ENCODE measurements around the gene BTF3. TPM values are rescaled to one million over a fixed set of nuclear protein-coding genes. Genes with fewer than 3 reads are reported as not detected.

The BTF3 gene
- polyA plus RNA-seq, 1 experiment: 478 TPM

- no peak overlapping the region for H3K4me3 ChIP-seq (ENCODE audit: low read depth, low read length)
- H3K36me3 ChIP-seq (ENCODE audit: control insufficient read depth, insufficient read depth, low read length): no peaks in the 10 kb centered on the region
- POLR2A ChIA-PET: no interaction called here
- CTCF ChIA-PET: interaction anchor here (0.6 kb wide), 1 partner anchor 9 kb away, joined by 3 read pairs; no protein-coding TSS in a partner anchor
- no peaks in the 10 kb centered on the region for H3K27me3 ChIP-seq (ENCODE audit: control insufficient read depth, insufficient read depth, low read length)
- DNase-seq (ENCODE audit: low read depth): no peak
- no peak for TF ChIP-seq CTCF (IDR thresholded peaks at IDR 0.05; ENCODE audit: insufficient read depth, low read depth, low read length)
Observed at GRCh38 chr5:73545403-73545779, 47.1 kb downstream of the BTF3 start.

GRCh38 chr5:73550016-73550415 is 51.8 kb downstream of the BTF3 start:
- peaks cover 3% of the 10 kb centered on the region for H3K36me3 ChIP-seq (ENCODE audit: control insufficient read depth, insufficient read depth, low read length)
- ChIA-PET CTCF (no interaction called here), POLR2A (no interaction called here)
- no peak for TF ChIP-seq CTCF (IDR thresholded peaks at IDR 0.05; ENCODE audit: insufficient read depth, low read depth, low read length)
- no peaks in the 10 kb centered on the region for H3K27me3 ChIP-seq (ENCODE audit: control insufficient read depth, insufficient read depth, low read length)
- DNase-seq (ENCODE audit: low read depth): no peak
- no peak overlapping the region for H3K4me3 ChIP-seq (ENCODE audit: low read depth, low read length)

- no peaks in the 10 kb centered on the region for H3K27me3 ChIP-seq (ENCODE audit: control insufficient read depth, insufficient read depth, low read length)
- no peak overlapping the region for H3K4me3 ChIP-seq (ENCODE audit: low read depth, low read length)
- ChIA-PET CTCF (no interaction called here), POLR2A (no interaction called here)
- H3K36me3 ChIP-seq (ENCODE audit: control insufficient read depth, insufficient read depth, low read length): peaks cover 4% of the 10 kb centered on the region
- no peak for DNase-seq (ENCODE audit: low read depth)
- TF ChIP-seq CTCF (IDR thresholded peaks at IDR 0.05; ENCODE audit: insufficient read depth, low read depth, low read length): no peak
Observed at GRCh38 chr5:73552642-73553041, 54.4 kb downstream of the BTF3 start.

Other genes with a start within 250 kb of the BTF3 start
- gene FOXD1, start 49.7 kb upstream of the BTF3 start, polyA plus RNA-seq (2011; rRNA removed): 4.3 and 4.9 TPM in 2 replicates
- gene ANKRA2, start 67.2 kb downstream of the BTF3 start, polyA plus RNA-seq (2011; rRNA removed): 14.8 and 28.4 TPM in 2 replicates
- gene UTP15, start 67.3 kb downstream of the BTF3 start, polyA plus RNA-seq (2011; rRNA removed): 8.8 and 11.0 TPM in 2 replicates
- 2.8 and 4.6 TPM in 2 replicates for gene ARHGEF28, start 127.8 kb downstream of the BTF3 start, polyA plus RNA-seq (2011; rRNA removed)